Right lung (tissue), 5 donors: ENCODE measurements around the gene ZNF223. TPM values are rescaled to one million over a fixed set of nuclear protein-coding genes. Genes with fewer than 3 reads are reported as not detected.

Source experiments
- DNase-seq, 2 donors: peaks; one replicate each; pipeline ENCODE4 v3.0.0-alpha.2; 2013
- polyA plus RNA-seq, 5 donors: library from polyadenylated mRNA; unstranded; fragments of 120-200 nt; gene quantifications; one replicate each; pipeline versions ENCODE4 v1.2.1 to v1.2.3, GENCODE V29; 2013; ENCODE audit warnings: inconsistent platforms in 1 of 5, low replicate concordance in 1 of 5; ENCODE audit not compliant: insufficient read length in 5 of 5, insufficient read depth in 1 of 5

The ZNF223 gene
- polyA plus RNA-seq, 5 donors: 11.1 to 20.0 (median 13.8) TPM

GRCh38 chr19:44069415-44069814 is 17.6 kb downstream of the ZNF223 start:
- DNase-seq: no peak

- peak; percentile 91 for DNase-seq
Observed at GRCh38 chr19:44071824-44072542, 20.1 kb downstream of the ZNF223 start, which contains the start of gene ZNF284. Gene ZNF284 (plus strand): TSS chr19:44072159. CDS start chr19:44076390, 4,231 bp downstream.

GRCh38 chr19:44072543-44073401 is 20.9 kb downstream of the ZNF223 start:
- no peak for DNase-seq

- no peak for DNase-seq
Observed at GRCh38 chr19:44076325-44076724, 24.5 kb downstream of the ZNF223 start.

- DNase-seq: no peak
Observed at GRCh38 chr19:44092108-44092507, 40.3 kb downstream of the ZNF223 start.

- DNase-seq: peak; percentile 90 to 91
Observed at GRCh38 chr19:44093931-44094765, 42.3 kb downstream of the ZNF223 start, which contains the start of gene ZNF224. Gene ZNF224 (plus strand): TSS chr19:44094361. CDS start chr19:44097874, 3,513 bp downstream.

GRCh38 chr19:44107751-44108150 is 55.9 kb downstream of the ZNF223 start:
- no peak for DNase-seq

- DNase-seq: no peak
Observed at GRCh38 chr19:44109458-44109857, 57.6 kb downstream of the ZNF223 start.

GRCh38 chr19:44111910-44112463 is 60.2 kb downstream of the ZNF223 start:
- DNase-seq: peak in 1 of 2 donors; percentile 23

- DNase-seq: no peak
Observed at GRCh38 chr19:44112802-44113137, 60.9 kb downstream of the ZNF223 start.

GRCh38 chr19:44113138-44113783 is 61.4 kb downstream of the ZNF223 start, which contains the start of gene ZNF225:
Gene ZNF225 (plus strand): TSS chr19:44113399. CDS start chr19:44115828, 2,429 bp downstream.
- DNase-seq: peak; percentile 97

GRCh38 chr19:44113784-44114390 is 62.1 kb downstream of the ZNF223 start:
- DNase-seq: peak in 1 of 2 donors; percentile 5

Other genes starting within 250 kb of the ZNF223 start
- gene LYPD5, start 249.6 kb upstream of the ZNF223 start, polyA plus RNA-seq: under 1 TPM; 0.30 to 0.49 (median 0.40) TPM
- 10 to 100 TPM; 10.0 to 24.2 (median 22.8) TPM for gene ZNF283, start 224.7 kb upstream of the ZNF223 start, polyA plus RNA-seq
- gene ZNF404, start 168.1 kb upstream of the ZNF223 start, polyA plus RNA-seq: 10 to 100 TPM; 13.9 to 23.3 (median 20.9) TPM
- gene ZNF45, start 116.8 kb upstream of the ZNF223 start, polyA plus RNA-seq: 10 to 100 TPM; 23.8 to 36.1 (median 31.1) TPM
- 1 to 10 TPM; 2.8 to 9.4 (median 9.0) TPM for gene ZNF221, start 100.8 kb upstream of the ZNF223 start, polyA plus RNA-seq
- gene ZNF155, start 67.8 kb upstream of the ZNF223 start, polyA plus RNA-seq: 10 to 100 TPM; 14.2 to 21.3 (median 17.9) TPM
- gene ZNF230, start 49.1 kb upstream of the ZNF223 start, polyA plus RNA-seq: 10 to 100 TPM in 1 of 5 donors, 1 to 10 TPM in 4; 7.4 to 10.7 (median 8.8) TPM
- 10 to 100 TPM in 4 of 5 donors, 1 to 10 TPM in 1; 9.3 to 13.3 (median 11.4) TPM for gene ZNF222, start 26.7 kb upstream of the ZNF223 start, polyA plus RNA-seq
- gene ZNF284, start 20.1 kb downstream of the ZNF223 start, polyA plus RNA-seq: 10 to 100 TPM in 1 of 5 donors, 1 to 10 TPM in 4; 5.9 to 10.2 (median 7.7) TPM
- gene ZNF224, start 42.3 kb downstream of the ZNF223 start, polyA plus RNA-seq: 10 to 100 TPM; 33.2 to 54.5 (median 45.0) TPM
- 10 to 100 TPM in 4 of 5 donors, 1 to 10 TPM in 1; 7.1 to 14.7 (median 12.4) TPM for gene ZNF225, start 61.4 kb downstream of the ZNF223 start, polyA plus RNA-seq
- 10 to 100 TPM; 12.4 to 21.0 (median 19.6) TPM for gene ZNF234, start 89.5 kb downstream of the ZNF223 start, polyA plus RNA-seq
- gene ZNF226, start 113.1 kb downstream of the ZNF223 start, polyA plus RNA-seq: 10 to 100 TPM; 22.7 to 34.6 (median 27.9) TPM
- gene ZNF227, start 160.5 kb downstream of the ZNF223 start, polyA plus RNA-seq: 10 to 100 TPM; 19.2 to 33.0 (median 29.3) TPM
- gene ZNF233, start 207.8 kb downstream of the ZNF223 start, polyA plus RNA-seq: 1 to 10 TPM; 4.2 to 8.5 (median 7.2) TPM